IPS DF 6.9 (cell line): Measurements from ENCODE around the gene DHRS3.

Experiments used
- DNase-seq: peaks from one replicate; pipeline ENCODE4 v3.0.0-alpha.2; 2013; ENCODE audit warnings: low read depth, low spot score
- H3K27ac ChIP-seq: one replicate; pipeline ENCODE4 v1.5.1; 2013; ENCODE audit warnings: low read length, control low read depth
- H3K27me3 ChIP-seq: 2 replicates; pipeline ENCODE4 v1.6.1; 2013; ENCODE audit warnings: mild to moderate bottlenecking, low read length; ENCODE audit not compliant: control insufficient read depth, insufficient read depth
- H3K36me3 ChIP-seq: 2 replicates; pipeline ENCODE4 v1.6.1; 2013; ENCODE audit warnings: low read length; ENCODE audit not compliant: control insufficient read depth, insufficient read depth
- H3K4me1 ChIP-seq: 2 replicates; pipeline ENCODE4 v1.6.1; 2013; ENCODE audit warnings: low read length; ENCODE audit not compliant: control insufficient read depth, insufficient read depth
- H3K4me3 ChIP-seq: 2 replicates; pipeline ENCODE4 v1.5.1; 2013; ENCODE audit warnings: mild to moderate bottlenecking, low read length
- H3K9me3 ChIP-seq: 2 replicates; pipeline ENCODE4 v1.6.1; 2013; ENCODE audit warnings: low read length, inconsistent platforms; ENCODE audit not compliant: control insufficient read depth, insufficient read depth
- WGBS: extraction: QIAGEN DNeasy Blood & Tissue Kit; methylation state at CpG from one replicate; pipeline ENCODE4 v1.1.7; 2013; ENCODE audit warnings: mixed read lengths, missing lambda C conversion rate; ENCODE audit not compliant: insufficient read length, insufficient coverage; 5-methylcytosine and 5-hydroxymethylcytosine counted together

The DHRS3 gene

GRCh38 chr1:12625276-12625675 is 7.3 kb upstream of the DHRS3 start:
- H3K4me3 ChIP-seq: no peak overlapping the region
- no peaks in the 10 kb centered on the region for H3K9me3 ChIP-seq
- H3K4me1 ChIP-seq: peaks cover 11% of the 10 kb centered on the region
- no peaks in the 10 kb centered on the region for H3K27me3 ChIP-seq
- DNase-seq: no peak
- no peak overlapping the region for H3K27ac ChIP-seq
- WGBS: no CpG with 5 or more reads among the region's 6 CpGs
- H3K36me3 ChIP-seq: no peaks in the 10 kb centered on the region

DNA sequence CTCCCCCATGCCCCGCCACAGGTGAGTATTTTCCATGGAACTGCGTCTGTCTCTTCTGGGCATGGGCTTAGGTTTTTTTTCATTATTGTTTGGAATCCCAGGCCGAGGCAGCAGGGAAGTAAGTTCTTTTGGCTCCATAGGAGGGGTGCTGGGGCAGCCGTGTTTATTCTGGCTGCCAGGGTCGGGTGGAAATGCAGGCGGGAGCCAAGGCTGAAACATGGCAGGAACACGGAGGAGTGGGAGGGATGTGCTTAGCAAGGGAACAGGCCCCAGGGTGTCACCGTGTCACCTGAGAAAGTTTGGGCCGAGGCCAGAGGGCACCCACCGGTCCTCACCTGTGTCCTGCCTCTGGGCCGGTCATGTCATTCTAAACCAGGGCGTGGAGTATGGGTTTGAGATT is 4.5 kb upstream of the DHRS3 start:
- no peak for DNase-seq
- Histone ChIP-seq H3K4me1 (peaks cover 5% of the 10 kb centered on the region), H3K36me3 (no peaks in the 10 kb centered on the region), H3K27ac (no peak overlapping the region), H3K9me3 (no peaks in the 10 kb centered on the region), H3K27me3 (no peaks in the 10 kb centered on the region), H3K4me3 (no peak overlapping the region)
- WGBS: no CpG with 5 or more reads among the region's 12 CpGs

DNA sequence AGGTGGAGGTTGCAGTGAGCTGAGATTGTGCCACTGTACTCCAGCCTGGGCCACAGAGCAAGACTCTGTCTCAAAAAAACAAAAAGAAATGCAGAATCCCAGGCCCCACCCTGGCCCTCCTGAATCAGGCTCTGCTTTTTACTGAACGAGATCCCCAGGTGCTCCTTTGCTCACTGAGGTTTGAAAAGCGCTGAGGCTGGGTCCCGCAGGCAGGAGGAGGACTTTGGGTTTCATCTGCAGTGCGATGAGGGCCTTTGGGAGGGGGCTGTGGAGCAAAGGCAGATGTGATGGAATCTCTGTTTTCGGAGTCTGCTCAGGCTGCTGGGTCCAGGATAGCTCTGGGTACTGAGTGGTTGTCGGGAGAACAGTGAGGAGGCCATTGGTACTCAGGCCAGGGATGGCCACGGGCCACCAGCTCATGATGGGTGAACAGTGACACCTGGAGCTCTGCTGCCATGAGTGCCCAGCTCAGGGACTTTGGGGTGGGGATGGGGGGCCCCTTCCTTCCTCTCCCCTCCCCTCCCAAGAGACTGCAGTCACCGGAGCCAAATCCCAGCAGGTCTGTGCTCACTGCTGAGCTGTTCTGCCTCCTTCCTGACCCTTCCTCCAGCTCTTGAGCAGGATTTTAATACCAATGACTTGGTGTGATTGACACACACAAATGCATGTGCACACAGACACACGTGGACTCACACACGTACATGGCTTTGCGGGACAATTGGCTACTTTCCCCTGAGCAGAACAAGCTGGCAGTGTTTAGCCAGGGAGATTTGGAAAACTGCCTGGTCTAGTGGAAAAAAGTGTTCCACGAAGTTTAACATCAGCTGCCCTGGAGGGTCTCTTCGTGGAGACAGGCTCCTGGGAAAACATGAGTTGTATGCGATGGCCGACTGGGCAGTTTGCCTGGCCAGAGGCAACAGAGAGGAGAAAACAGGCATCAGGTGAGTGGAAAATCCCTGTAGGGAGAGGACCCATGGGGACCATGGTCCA is 3.6 kb upstream of the DHRS3 start:
- Histone ChIP-seq H3K4me3 (no peak overlapping the region), H3K27ac (no peak overlapping the region), H3K36me3 (no peaks in the 10 kb centered on the region), H3K4me1 (peaks cover 5% of the 10 kb centered on the region), H3K27me3 (no peaks in the 10 kb centered on the region), H3K9me3 (no peaks in the 10 kb centered on the region)
- DNase-seq: no peak
- no CpG with 5 or more reads among the region's 15 CpGs for WGBS

GRCh38 chr1:12620931-12621330 is 2.9 kb upstream of the DHRS3 start:
- WGBS: no CpG with 5 or more reads among the region's 8 CpGs
- H3K4me1 ChIP-seq: peaks cover 5% of the 10 kb centered on the region
- no peaks in the 10 kb centered on the region for H3K27me3 ChIP-seq
- H3K4me3 ChIP-seq: no peak overlapping the region
- DNase-seq: no peak
- H3K27ac ChIP-seq: no peak overlapping the region
- H3K9me3 ChIP-seq: no peaks in the 10 kb centered on the region
- H3K36me3 ChIP-seq: no peaks in the 10 kb centered on the region

DNA sequence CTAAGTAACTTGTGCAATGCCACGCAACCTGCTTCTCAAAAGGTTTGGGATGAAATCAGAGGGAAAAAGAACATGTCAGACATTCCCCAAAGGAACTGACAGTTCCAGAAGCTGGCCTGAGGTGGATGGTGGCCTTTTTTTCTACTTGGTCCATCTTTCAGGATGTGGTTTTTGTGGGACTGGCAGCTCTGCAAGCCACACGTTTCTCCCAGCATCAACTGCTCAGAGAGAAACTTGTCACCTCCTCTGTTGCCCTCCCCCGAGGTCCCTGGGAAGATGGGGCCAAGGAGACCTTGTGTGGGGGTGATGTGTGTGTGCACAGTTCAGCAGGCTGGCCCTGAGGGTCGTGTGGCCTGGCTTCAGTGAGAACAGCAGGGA is 2.5 kb upstream of the DHRS3 start:
- H3K36me3 ChIP-seq: no peaks in the 10 kb centered on the region
- H3K4me1 ChIP-seq: peaks cover 5% of the 10 kb centered on the region
- no peak overlapping the region for H3K27ac ChIP-seq
- H3K27me3 ChIP-seq: no peaks in the 10 kb centered on the region
- H3K4me3 ChIP-seq: no peak overlapping the region
- DNase-seq: no peak
- no peaks in the 10 kb centered on the region for H3K9me3 ChIP-seq
- WGBS: no CpG with 5 or more reads among the region's 4 CpGs

DNA sequence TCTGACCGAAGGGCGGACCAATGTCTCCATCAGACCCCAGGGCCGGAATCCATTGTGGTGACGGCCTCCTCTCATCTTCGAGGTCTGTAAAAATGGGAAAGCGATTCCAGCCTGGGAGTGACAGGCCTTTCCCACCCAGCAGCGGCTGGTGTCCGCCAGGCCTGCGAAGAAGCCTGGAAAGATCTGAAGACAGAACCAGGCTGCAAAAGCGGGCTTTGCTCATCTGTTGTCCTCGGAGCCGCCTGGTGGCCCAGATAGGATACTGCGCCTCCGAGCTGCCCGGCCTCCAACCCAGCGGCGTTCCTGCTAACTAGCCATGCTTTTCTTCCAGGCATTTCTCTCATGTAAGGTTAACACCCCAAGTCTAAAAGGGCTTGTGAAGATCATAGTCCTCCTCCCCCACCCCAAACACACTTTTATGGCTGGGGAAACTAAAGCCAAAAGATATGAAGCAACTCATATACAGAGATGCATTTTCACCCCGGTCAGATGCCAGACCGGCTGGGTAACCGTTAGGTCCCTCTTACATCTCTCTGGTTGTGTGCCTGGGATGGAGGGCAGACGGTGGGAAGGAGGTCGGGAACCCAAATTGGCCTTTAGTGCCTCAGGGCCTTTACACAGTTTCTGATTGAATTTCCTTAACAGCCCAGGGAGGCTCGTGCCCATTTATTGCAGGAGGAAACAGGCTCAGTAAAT is 1.9 kb upstream of the DHRS3 start:
- no CpG with 5 or more reads among the region's 23 CpGs for WGBS
- Histone ChIP-seq H3K4me3 (peak overlapping the region; percentile 80; the same call in 1 of the 2 replicates), H3K27me3 (no peaks in the 10 kb centered on the region), H3K36me3 (no peaks in the 10 kb centered on the region), H3K9me3 (no peaks in the 10 kb centered on the region), H3K27ac (no peak overlapping the region), H3K4me1 (peaks cover 5% of the 10 kb centered on the region)
- DNase-seq: no peak

GRCh38 chr1:12618965-12619791 is 1.2 kb upstream of the DHRS3 start:
- no peaks in the 10 kb centered on the region for H3K36me3 ChIP-seq
- peaks cover 6% of the 10 kb centered on the region for H3K4me1 ChIP-seq
- no peak overlapping the region for H3K27ac ChIP-seq
- no peak for DNase-seq
- WGBS: no CpG with 5 or more reads among the region's 30 CpGs
- H3K4me3 ChIP-seq: peak overlapping the region; percentile 80; the same call in 1 of the 2 replicates
- no peaks in the 10 kb centered on the region for H3K27me3 ChIP-seq
- H3K9me3 ChIP-seq: no peaks in the 10 kb centered on the region

GRCh38 chr1:12618661-12618964 is 603 bp upstream of the DHRS3 start:
- H3K4me3 ChIP-seq: peak overlapping the region; percentile 80; the same call in 1 of the 2 replicates
- no peaks in the 10 kb centered on the region for H3K27me3 ChIP-seq
- H3K27ac ChIP-seq: no peak overlapping the region
- peaks cover 6% of the 10 kb centered on the region for H3K4me1 ChIP-seq
- no peak for DNase-seq
- H3K36me3 ChIP-seq: no peaks in the 10 kb centered on the region
- no CpG with 5 or more reads among the region's 6 CpGs for WGBS
- H3K9me3 ChIP-seq: no peaks in the 10 kb centered on the region

DNA sequence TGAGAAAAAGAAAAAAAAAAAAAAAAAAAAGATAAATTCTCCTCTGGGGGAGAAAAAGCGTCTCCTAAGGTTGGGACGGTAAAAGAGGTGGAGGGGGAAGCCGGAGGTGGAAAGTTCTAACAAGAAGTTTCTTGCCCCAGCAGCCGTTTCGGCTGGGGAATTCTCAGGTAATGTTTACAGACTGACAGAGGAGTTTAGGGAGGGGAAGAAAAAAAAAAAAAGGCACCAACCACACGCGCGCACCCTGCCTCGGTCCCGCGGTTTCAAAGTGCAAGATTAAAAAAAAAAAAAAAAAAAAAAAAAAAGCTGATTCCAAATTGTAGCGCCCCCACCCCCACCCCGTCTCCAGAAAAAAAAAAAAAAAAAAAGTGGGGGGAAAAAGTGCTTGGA is 504 bp downstream of the DHRS3 start:
- DNase-seq: no peak
- no CpG with 5 or more reads among the region's 13 CpGs for WGBS
- Histone ChIP-seq H3K9me3 (no peaks in the 10 kb centered on the region), H3K4me3 (peak overlapping the region; percentile 80; the same call in 1 of the 2 replicates), H3K27ac (no peak overlapping the region), H3K36me3 (no peaks in the 10 kb centered on the region), H3K4me1 (peaks cover 6% of the 10 kb centered on the region), H3K27me3 (no peaks in the 10 kb centered on the region)

DNA sequence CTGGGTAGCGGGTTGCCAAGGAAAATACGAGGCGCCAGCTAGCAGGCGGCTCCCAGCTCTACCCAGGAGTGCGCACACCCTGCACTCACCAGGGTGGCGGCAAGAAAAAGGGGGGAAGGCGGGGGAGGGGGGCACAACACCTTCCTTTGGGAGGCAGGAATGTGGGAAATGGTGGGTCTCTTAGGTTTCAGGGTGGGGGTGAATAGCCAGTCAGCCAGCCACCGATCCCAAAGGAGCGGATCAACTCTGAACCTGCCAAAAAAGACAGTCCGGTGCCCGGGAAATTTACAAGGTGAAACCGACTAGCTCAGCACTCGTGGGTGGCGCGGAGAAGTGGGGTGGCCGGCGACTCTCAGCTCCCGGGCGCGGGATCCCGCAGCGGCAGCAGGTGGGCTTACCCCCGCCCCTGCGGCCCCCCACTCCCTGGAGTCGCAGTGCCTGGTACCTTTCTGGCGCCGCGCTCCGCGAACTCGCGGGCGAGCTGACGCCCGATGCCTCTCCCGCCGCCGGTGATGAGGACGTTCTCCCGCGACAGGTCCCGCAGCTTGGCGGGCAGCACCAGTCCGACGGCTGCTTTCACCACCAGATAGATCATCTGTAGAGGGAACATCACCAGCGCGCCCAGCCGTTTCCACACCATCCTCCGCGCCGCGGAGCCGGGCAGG is 1.2 kb downstream of the DHRS3 start:
- Histone ChIP-seq H3K27me3 (no peaks in the 10 kb centered on the region), H3K36me3 (no peaks in the 10 kb centered on the region), H3K4me1 (peaks cover 5% of the 10 kb centered on the region; the same call in 1 of the 2 replicates), H3K4me3 (peak overlapping the region; percentile 80), H3K27ac (no peak overlapping the region), H3K9me3 (no peaks in the 10 kb centered on the region)
- no CpG with 5 or more reads among the region's 53 CpGs for WGBS
- no peak for DNase-seq
